ENCODE results near the gene SCYL1.
A peak's percentile ranks its signal among the peaks of the same experiment; 100 is the strongest.

The SCYL1 gene

DNA sequence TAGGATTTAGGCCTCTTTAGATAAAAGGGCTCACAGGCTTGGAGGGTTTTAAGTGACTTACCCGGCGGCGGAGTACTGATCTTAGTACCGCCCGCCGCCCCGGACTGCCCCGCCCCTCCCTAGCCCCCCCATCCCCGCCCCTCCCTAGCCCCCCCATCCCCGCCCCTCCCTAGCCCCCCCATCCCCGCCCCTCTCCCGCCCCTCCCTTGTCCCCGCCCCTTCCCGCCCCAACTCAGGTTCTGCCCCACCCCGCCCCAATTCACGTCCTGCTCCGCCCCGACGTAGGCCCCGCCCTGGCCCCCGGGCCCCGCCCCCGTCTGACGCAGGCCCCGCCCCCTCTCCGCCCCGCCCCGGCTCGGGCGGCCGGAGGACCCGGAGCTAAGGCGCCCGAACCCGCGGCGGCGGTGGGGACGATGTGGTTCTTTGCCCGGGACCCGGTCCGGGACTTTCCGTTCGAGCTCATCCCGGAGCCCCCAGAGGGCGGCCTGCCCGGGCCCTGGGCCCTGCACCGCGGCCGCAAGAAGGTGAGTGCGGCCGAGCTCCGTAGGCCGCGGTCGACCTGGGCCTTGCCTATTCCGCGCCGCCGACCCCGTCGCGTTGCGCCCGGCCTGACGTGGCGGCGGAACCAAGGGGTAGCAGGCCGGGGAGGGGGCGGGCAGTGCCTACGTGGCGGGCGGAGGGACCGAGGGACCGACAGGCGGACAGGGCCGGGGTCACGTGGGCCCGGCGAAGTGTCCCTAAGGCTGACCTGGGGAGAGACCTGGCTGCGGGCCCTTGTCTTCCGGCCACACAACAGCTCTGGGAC is at the start of gene SCYL1:
TSS of gene SCYL1 (plus strand) at position 343 of the 805 bp plus-strand sequence. CDS start at position 414, 71 bp downstream.
- ATAC-seq (replicated peaks; ENCODE audit: extremely low read depth, poor library complexity, severe bottlenecking) (peak; percentile 84), DNase-seq (ENCODE audit: low spot score in 2 of 2) (peak; percentile 67)
- Mint-ChIP-seq H3K9me3 (no peaks in the 10 kb centered on the region), H3K27ac (ENCODE audit: low read depth) (peak within 1 kb of the TSS; percentile 82), H3K27me3 (no peaks in the 10 kb centered on the region), H3K4me3 (peak within 1 kb of the TSS; percentile 84), H3K4me1 (peaks cover 33% of the 10 kb centered on the region), H3K36me3 (ENCODE audit: insufficient read depth) (peaks cover 12% of the 10 kb centered on the region)

GRCh38 chr11:65476632-65477148 is 48.2 kb upstream of the SCYL1 start:
- Mint-ChIP-seq H3K27me3 (no peaks in the 10 kb centered on the region), H3K4me3 (peak overlapping the region; percentile 90), H3K27ac (ENCODE audit: low read depth) (peak overlapping the region; percentile 98), H3K4me1 (peaks cover 21% of the 10 kb centered on the region), H3K9me3 (no peaks in the 10 kb centered on the region), H3K36me3 (ENCODE audit: insufficient read depth) (peaks cover 16% of the 10 kb centered on the region)
- no peak for DNase-seq (ENCODE audit: low spot score in 2 of 2)
- ATAC-seq (replicated peaks; ENCODE audit: extremely low read depth, poor library complexity, severe bottlenecking): peak; percentile 29

- H3K27me3 Mint-ChIP-seq: no peaks in the 10 kb centered on the region
- H3K4me1 Mint-ChIP-seq: peaks cover 14% of the 10 kb centered on the region
- H3K27ac Mint-ChIP-seq (ENCODE audit: low read depth): peak overlapping the region; percentile 98
- DNase-seq (ENCODE audit: low spot score in 2 of 2): peak; percentile 65 to 77
- H3K36me3 Mint-ChIP-seq (ENCODE audit: insufficient read depth): peaks cover 13% of the 10 kb centered on the region
- H3K9me3 Mint-ChIP-seq: no peaks in the 10 kb centered on the region
- peak overlapping the region; percentile 90 for H3K4me3 Mint-ChIP-seq
- ATAC-seq (replicated peaks; ENCODE audit: extremely low read depth, poor library complexity, severe bottlenecking): peak; percentile 85
Measured at GRCh38 chr11:65477149-65477965, 47.5 kb upstream of the SCYL1 start.

DNA sequence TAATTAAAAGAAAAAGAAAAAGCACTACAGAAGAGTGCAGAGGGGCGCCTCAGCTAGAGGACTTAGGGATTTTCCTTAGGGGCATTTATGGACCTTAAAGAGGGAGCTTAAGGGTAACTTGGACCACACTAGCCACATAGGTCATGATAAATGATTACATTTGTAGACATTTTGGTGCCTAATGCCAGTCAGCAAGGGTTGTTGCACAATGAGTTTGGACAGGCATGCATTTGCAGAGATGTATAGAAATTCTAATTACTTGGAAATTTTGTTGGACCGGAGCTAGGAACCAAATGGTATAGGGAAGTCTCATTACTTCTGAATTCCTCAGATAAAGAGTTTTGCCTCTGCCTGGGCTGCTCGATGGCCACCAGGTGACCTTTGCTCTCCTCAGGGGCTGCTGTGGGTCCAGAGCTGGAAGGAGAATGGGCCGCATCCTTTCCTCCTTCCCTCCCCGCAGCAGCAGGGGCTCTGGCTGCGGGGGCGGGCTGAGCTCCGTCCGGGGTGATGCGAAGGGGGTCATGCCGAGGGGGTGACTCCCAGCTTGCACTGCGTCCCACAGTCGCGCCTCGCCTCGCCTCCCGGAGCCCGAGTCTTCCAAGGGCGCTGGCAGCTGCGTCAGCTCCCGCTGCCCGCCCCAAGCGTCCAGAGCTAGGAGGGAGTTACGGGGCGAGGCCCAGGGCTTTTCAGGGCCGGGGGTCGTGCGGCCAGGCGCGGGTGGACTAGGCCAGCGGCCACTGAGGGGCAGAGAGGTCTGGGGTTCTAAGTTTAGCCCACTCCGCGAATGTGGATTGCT is 46.3 kb upstream of the SCYL1 start:
- peak overlapping the region; percentile 90 for H3K4me3 Mint-ChIP-seq
- no peaks in the 10 kb centered on the region for H3K27me3 Mint-ChIP-seq
- ATAC-seq (replicated peaks; ENCODE audit: extremely low read depth, poor library complexity, severe bottlenecking): no peak
- H3K9me3 Mint-ChIP-seq: no peaks in the 10 kb centered on the region
- peak overlapping the region; percentile 98 for H3K27ac Mint-ChIP-seq (ENCODE audit: low read depth)
- H3K4me1 Mint-ChIP-seq: peaks cover 14% of the 10 kb centered on the region
- DNase-seq (ENCODE audit: low spot score in 2 of 2): no peak
- H3K36me3 Mint-ChIP-seq (ENCODE audit: insufficient read depth): peaks cover 13% of the 10 kb centered on the region

- ATAC-seq (replicated peaks; ENCODE audit: extremely low read depth, poor library complexity, severe bottlenecking): no peak
- no peak for DNase-seq (ENCODE audit: low spot score in 2 of 2)
- peaks cover 13% of the 10 kb centered on the region for H3K36me3 Mint-ChIP-seq (ENCODE audit: insufficient read depth)
- peaks cover 14% of the 10 kb centered on the region for H3K4me1 Mint-ChIP-seq
- H3K27me3 Mint-ChIP-seq: no peaks in the 10 kb centered on the region
- peak overlapping the region; percentile 51 for H3K27ac Mint-ChIP-seq (ENCODE audit: low read depth)
- H3K4me3 Mint-ChIP-seq: no peak overlapping the region
- H3K9me3 Mint-ChIP-seq: no peaks in the 10 kb centered on the region
Measured at GRCh38 chr11:65479184-65480145, 45.4 kb upstream of the SCYL1 start.

GRCh38 chr11:65482306-65482850 is 42.5 kb upstream of the SCYL1 start:
- Mint-ChIP-seq H3K9me3 (no peaks in the 10 kb centered on the region), H3K27me3 (no peaks in the 10 kb centered on the region), H3K27ac (ENCODE audit: low read depth) (no peak overlapping the region), H3K36me3 (ENCODE audit: insufficient read depth) (peaks cover 2% of the 10 kb centered on the region), H3K4me1 (peaks cover 6% of the 10 kb centered on the region), H3K4me3 (no peak overlapping the region)
- DNase-seq (ENCODE audit: low spot score in 2 of 2) (no peak), ATAC-seq (replicated peaks; ENCODE audit: extremely low read depth, poor library complexity, severe bottlenecking) (no peak)

GRCh38 chr11:65485920-65486219 is 39.0 kb upstream of the SCYL1 start:
- H3K27ac Mint-ChIP-seq (ENCODE audit: low read depth): no peak overlapping the region
- H3K4me3 Mint-ChIP-seq: no peak overlapping the region
- DNase-seq (ENCODE audit: low spot score in 2 of 2) (no peak), ATAC-seq (replicated peaks; ENCODE audit: extremely low read depth, poor library complexity, severe bottlenecking) (no peak)
- H3K27me3 Mint-ChIP-seq: no peaks in the 10 kb centered on the region
- no peaks in the 10 kb centered on the region for H3K36me3 Mint-ChIP-seq (ENCODE audit: insufficient read depth)
- H3K9me3 Mint-ChIP-seq: no peaks in the 10 kb centered on the region
- H3K4me1 Mint-ChIP-seq: no peaks in the 10 kb centered on the region

DNA sequence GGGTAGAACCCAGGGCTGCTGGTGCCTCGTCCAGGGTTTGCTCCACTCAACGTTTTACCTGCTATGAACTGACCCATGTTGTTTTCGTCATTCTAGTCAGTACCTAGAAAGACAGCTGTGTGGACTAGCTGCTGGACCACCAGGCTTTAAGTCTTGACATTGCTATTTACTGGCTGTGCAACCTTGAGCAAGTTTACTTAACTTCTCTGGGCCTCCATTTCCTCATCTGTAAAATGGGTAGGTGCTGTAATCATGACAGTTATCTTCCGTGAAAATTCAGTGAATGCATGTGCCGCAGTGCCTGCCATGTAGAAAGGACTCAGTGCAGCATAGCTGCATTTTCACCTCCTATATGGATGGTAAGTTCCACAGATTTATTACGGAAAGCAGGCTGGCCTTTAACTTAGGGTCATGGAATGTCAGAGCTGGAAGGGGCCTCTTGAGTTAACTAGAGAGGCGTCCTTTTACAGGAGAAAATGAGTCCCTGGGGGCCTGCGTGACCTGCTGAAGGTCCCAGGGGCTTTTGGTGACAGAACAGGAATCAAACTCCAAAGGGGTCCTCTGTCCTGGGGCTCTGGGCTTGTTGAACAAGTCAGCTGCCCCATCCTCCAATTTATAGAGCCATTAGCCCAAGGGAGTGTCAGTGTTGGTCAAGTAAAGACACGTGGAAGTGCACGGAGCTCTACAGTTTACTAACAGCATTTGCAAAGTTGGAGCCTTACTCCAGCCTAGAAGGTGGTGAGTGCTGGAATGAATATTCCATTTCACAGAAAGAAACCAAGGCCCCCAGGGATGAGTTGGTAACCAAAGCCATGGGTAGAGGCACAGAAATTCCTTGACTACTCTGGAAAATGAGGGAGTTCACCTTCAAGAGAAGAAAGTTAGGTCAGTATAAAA is 38.1 kb upstream of the SCYL1 start:
- ATAC-seq (replicated peaks; ENCODE audit: extremely low read depth, poor library complexity, severe bottlenecking) (no peak), DNase-seq (ENCODE audit: low spot score in 2 of 2) (no peak)
- Mint-ChIP-seq H3K4me1 (no peaks in the 10 kb centered on the region), H3K27me3 (no peaks in the 10 kb centered on the region), H3K9me3 (no peaks in the 10 kb centered on the region), H3K36me3 (ENCODE audit: insufficient read depth) (peaks cover 2% of the 10 kb centered on the region), H3K27ac (ENCODE audit: low read depth) (no peak overlapping the region), H3K4me3 (no peak overlapping the region)

DNA sequence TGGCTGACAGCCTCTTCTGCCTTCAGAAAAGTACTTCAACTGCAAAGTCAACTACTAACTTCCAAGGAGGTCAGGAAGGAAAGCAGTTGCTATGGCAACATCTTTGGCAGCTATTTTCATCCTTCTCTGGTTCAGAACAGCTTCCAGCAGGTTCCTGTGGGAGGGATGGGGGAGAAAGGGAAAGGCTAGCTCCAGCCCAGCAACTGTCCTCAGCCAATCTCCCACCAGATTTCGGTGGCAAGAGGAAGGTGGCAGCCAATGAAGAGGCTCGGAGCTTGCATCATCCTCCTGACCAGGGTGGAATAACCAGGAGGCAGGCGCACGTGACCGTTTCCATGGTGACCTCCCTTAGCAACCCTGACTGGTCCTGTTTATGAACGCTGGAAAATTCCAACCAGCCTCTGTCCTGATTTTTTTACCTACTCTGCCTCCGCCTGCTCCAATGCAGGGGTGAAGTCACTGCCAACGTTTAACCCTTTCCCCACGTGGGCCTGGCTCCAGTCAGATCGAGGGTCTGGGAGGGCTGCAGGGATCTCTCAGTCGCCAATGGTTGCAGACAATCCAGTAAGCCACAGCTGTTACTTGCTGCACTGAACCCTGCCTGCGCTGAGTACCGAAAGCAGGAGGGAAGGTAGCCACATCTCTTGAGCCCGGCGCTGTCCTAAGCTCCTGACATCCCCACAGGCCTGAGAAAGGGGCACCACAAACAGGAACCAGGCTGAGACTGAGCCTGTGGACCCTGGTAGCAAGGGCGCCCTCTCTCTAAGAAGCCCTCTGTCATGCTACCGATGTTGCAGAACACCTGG is 37.2 kb upstream of the SCYL1 start:
- DNase-seq (ENCODE audit: low spot score in 2 of 2): no peak
- no peaks in the 10 kb centered on the region for H3K27me3 Mint-ChIP-seq
- no peak for ATAC-seq (replicated peaks; ENCODE audit: extremely low read depth, poor library complexity, severe bottlenecking)
- peaks cover 2% of the 10 kb centered on the region for H3K36me3 Mint-ChIP-seq (ENCODE audit: insufficient read depth)
- no peak overlapping the region for H3K4me3 Mint-ChIP-seq
- H3K4me1 Mint-ChIP-seq: peaks cover 5% of the 10 kb centered on the region
- no peak overlapping the region for H3K27ac Mint-ChIP-seq (ENCODE audit: low read depth)
- H3K9me3 Mint-ChIP-seq: no peaks in the 10 kb centered on the region

DNA sequence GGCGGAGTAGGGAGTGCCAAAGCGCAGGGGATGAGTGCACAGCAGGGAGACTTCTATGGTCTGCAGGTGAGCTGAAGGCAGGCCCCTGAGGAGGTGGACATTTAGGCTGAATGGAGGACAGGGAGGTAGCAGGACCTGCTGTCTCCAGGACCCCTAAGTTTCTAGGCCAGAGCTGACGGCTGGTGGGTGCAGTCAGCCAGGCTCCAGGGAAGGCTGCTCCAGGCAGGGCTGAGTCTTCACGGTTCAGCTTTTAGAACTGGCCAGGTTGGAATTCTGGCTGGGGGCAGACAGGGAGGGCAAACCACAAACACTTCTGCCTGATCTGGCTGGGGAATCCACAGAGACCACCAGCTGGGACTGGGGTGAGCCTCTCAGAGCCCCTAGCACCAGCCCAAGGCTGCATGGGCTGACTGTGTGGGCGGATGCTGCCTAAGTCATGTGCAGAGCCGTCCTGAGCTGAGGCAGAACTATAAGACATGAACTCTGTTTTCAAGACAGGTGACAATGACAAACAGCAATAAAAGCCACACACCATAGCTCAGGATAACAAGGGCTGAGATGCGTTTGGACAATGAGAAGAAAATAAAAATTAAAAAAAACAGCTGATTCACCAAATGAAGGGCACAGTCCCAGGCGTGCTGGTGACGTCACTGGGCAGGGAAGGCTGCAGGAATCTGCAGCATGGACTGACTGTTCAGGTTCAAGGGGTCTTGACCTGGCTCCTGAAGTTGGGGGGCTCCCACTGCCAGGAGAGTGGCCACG is 36.4 kb upstream of the SCYL1 start:
- no peaks in the 10 kb centered on the region for H3K9me3 Mint-ChIP-seq
- no peak overlapping the region for H3K27ac Mint-ChIP-seq (ENCODE audit: low read depth)
- DNase-seq (ENCODE audit: low spot score in 2 of 2) (no peak), ATAC-seq (replicated peaks; ENCODE audit: extremely low read depth, poor library complexity, severe bottlenecking) (no peak)
- H3K4me1 Mint-ChIP-seq: peaks cover 13% of the 10 kb centered on the region
- no peak overlapping the region for H3K4me3 Mint-ChIP-seq
- no peaks in the 10 kb centered on the region for H3K27me3 Mint-ChIP-seq
- H3K36me3 Mint-ChIP-seq (ENCODE audit: insufficient read depth): peaks cover 2% of the 10 kb centered on the region

Measured in central memory CD8-positive, alpha-beta T cell (primary cell).